Panc1 (cell line): ENCODE measurements around the gene IL32. TPM values are rescaled to one million over a fixed set of nuclear protein-coding genes. Genes with fewer than 3 reads are reported as not detected.
A peak's percentile ranks its signal among the peaks of the same experiment; 100 is the strongest.
"Not testable (repeated sequence)": the region's sequence is repeated elsewhere in the genome, so short reads cannot be mapped to it uniquely, and the experiment has no call there.

Experiments used
- ATAC-seq: fragments of 200-7000 bp; cut with Tn5 transposase; 2 replicates; pipeline ENCODE4 v1.9.1; 2020; ENCODE audit warnings: mild to moderate bottlenecking, moderate library complexity
- BruUV-seq: library from RNA; stranded (reverse); fragments of 400-500 nt; replicated peaks from 2 replicates; lab custom pipeline; 2021; lab: Mats Ljungman, UMichigan
- CTCF ChIA-PET: fragments of 300-600 bp; sonication (Branson Sonifier 250); formaldehyde crosslinking; loops from one replicate; lab custom pipeline; 2022; ENCODE audit warnings: antibody characterized with exemption; lab: Charles Lee
- POLR2A ChIA-PET: fragments of 300-600 bp; sonication (Branson Sonifier 250); formaldehyde crosslinking; loops from one replicate; lab custom pipeline; 2022; ENCODE audit warnings: antibody characterized with exemption; lab: Charles Lee
- DNase-seq: peaks from one replicate; pipeline ENCODE4 v3.0.0-alpha.2; 2010; ENCODE audit warnings: low read depth, low spot score
- H3K27ac ChIP-seq: 2 replicates; pipeline ENCODE4 v1.5.1; 2011; ENCODE audit warnings: mild to moderate bottlenecking, low read length, inconsistent platforms
- H3K27me3 ChIP-seq: fragments of 200-500 bp; sonication (Bioruptor generic); 2 replicates; pipeline ENCODE4 v1.6.0; 2014; ENCODE audit warnings: low read length, inconsistent platforms; ENCODE audit not compliant: control insufficient read depth, insufficient read depth
- H3K36me3 ChIP-seq: fragments of 200-500 bp; sonication (Bioruptor generic); 2 replicates; pipeline ENCODE4 v1.5.1; 2014; ENCODE audit warnings: inconsistent platforms, mild to moderate bottlenecking, low read length, moderate library complexity; ENCODE audit not compliant: control insufficient read depth, insufficient read depth
- H3K4me1 ChIP-seq: 2 replicates; pipeline ENCODE4 v1.5.1; 2011; ENCODE audit warnings: inconsistent platforms, mild to moderate bottlenecking, low read length, moderate library complexity; ENCODE audit not compliant: control insufficient read depth, insufficient read depth
- H3K4me3 ChIP-seq, 2 experiments: 2 replicates each; pipeline ENCODE4 v1.5.1; 2011 to 2012; ENCODE audit warnings: low read depth in 2 of 2, low read length in 2 of 2, mild to moderate bottlenecking in 2 of 2, inconsistent platforms in 1 of 2, moderate library complexity in 1 of 2
- H3K9me3 ChIP-seq: fragments of 200-500 bp; sonication (Bioruptor generic); 2 replicates; pipeline ENCODE4 v1.5.1; 2014; ENCODE audit warnings: low read depth, mild to moderate bottlenecking, inconsistent platforms, low read length, moderate library complexity; ENCODE audit not compliant: control insufficient read depth, insufficient read depth
- POLR2AphosphoS5 ChIP-seq: IDR thresholded peaks from 2 replicates; pipeline ENCODE4 v1.6.1; 2012; ENCODE audit warnings: mild to moderate bottlenecking, low read depth, low read length, moderate library complexity
- SIN3A ChIP-seq: IDR thresholded peaks from 2 replicates; pipeline ENCODE4 v1.6.1; 2012; ENCODE audit warnings: low read depth, mild to moderate bottlenecking, low read length, moderate library complexity, borderline replicate concordance; ENCODE audit not compliant: insufficient read depth
- TCF7L2 ChIP-seq: IDR thresholded peaks from 2 replicates; pipeline ENCODE4 v1.6.1; 2011; ENCODE audit warnings: mild to moderate bottlenecking, low read depth, low read length, inconsistent platforms
- in situ Hi-C: cut with HindIII; loops from 2 replicates; pipeline ENCODE4 v1.10.0; 2016; ENCODE audit warnings: low sequenced_read_pairs, low pct_unique_long_range_greater_than_20kb
- intact Hi-C: fragments of 100-400 bp; cut with micrococcal nuclease; formaldehyde crosslinking; loops from one replicate; pipeline ENCODE4 v1.10.0; 2022; ENCODE audit not compliant: unreplicated experiment
- total RNA-seq: library from RNA; stranded (reverse); gene quantifications from one replicate; pipeline ENCODE4 v1.2.1, GENCODE V29; 2021; ENCODE audit not compliant: unreplicated experiment
- TF ChIP-seq, protein P1 (sequence below): fragments of 450-650 bp; IDR thresholded peaks from 2 replicates; pipeline ENCODE4 v1.5.1; 2017; ENCODE audit warnings: mild to moderate bottlenecking
- TF ChIP-seq, protein P2 (sequence below), 2 experiments: IDR thresholded peaks; 2 replicates each; pipeline ENCODE4 v1.6.1; 2011 to 2012; ENCODE audit warnings: low read depth in 2 of 2, control low read depth in 1 of 2, low read length in 1 of 2, mild to moderate bottlenecking in 1 of 2, moderate library complexity in 1 of 2; ENCODE audit not compliant: insufficient read depth in 1 of 2

The IL32 gene
- total RNA-seq, 1 experiment from 2014 or later: 17.1 TPM

GRCh38 chr16:3073448-3073847 lies 8.0 kb downstream of the IL32 start:
- in situ Hi-C loops: no loop called here
- no peak overlapping the region for H3K27ac ChIP-seq
- ATAC-seq (no peak), DNase-seq (no peak)
- no peak for TF ChIP-seq SIN3A
- no peak for TF ChIP-seq POLR2AphosphoS5
- BruUV-seq: no TSS peak
- intact Hi-C loops: no loop called here
- H3K27me3 ChIP-seq: no peaks in the 10 kb centered on the region
- H3K4me1 ChIP-seq: no peaks in the 10 kb centered on the region
- POLR2A ChIA-PET: no interaction called here
- no peaks in the 10 kb centered on the region for H3K9me3 ChIP-seq
- H3K4me3 ChIP-seq: no peak overlapping the region
- CTCF ChIA-PET: no interaction called here
- no peaks in the 10 kb centered on the region for H3K36me3 ChIP-seq

DNA sequence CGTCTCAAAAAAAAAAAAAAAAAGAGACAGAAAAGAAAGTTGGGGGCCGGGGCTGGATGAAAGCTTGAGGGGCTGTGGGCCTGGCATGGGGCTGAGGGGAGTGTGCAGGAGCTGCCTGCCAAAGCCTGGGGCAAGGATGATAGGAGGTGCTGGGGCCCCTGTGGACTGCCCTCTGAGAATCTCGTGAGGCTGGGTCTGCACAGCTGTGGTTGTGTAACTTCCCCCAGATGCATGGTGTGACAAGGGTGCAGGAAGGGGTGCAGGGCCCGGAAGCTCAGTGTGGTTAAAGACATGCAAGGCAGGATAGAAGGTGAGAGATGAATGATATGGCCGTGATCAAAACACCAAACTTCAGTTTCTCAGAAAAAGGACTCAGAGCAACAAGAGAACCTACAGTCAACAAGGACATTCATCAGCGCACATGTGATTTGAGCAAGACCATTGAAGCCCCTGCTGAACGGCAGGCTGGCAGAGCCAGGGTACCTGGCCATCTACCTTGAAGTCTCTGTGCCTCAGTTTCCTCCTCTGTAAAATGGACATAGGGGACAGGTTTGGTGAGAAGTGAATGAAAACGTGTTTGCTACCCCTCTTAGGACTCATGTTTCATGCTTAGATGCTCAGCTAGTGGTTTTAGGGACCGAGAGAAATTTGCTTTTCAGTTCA lies 9.6 kb downstream of the IL32 start:
- Histone ChIP-seq H3K27me3 (no peaks in the 10 kb centered on the region), H3K36me3 (no peaks in the 10 kb centered on the region), H3K4me3 (no peak overlapping the region), H3K27ac (no peak overlapping the region), H3K4me1 (no peaks in the 10 kb centered on the region), H3K9me3 (no peaks in the 10 kb centered on the region)
- DNase-seq (no peak), ATAC-seq (no peak)
- intact Hi-C loops (no loop called here), in situ Hi-C loops (no loop called here)
- no TSS peak for BruUV-seq
- ChIA-PET CTCF (no interaction called here), POLR2A (interaction anchor here (0.6 kb wide), 1 partner anchor 70 kb away, joined by 3 read pairs; no protein-coding TSS in a partner anchor)
- TF ChIP-seq, protein P1, sequence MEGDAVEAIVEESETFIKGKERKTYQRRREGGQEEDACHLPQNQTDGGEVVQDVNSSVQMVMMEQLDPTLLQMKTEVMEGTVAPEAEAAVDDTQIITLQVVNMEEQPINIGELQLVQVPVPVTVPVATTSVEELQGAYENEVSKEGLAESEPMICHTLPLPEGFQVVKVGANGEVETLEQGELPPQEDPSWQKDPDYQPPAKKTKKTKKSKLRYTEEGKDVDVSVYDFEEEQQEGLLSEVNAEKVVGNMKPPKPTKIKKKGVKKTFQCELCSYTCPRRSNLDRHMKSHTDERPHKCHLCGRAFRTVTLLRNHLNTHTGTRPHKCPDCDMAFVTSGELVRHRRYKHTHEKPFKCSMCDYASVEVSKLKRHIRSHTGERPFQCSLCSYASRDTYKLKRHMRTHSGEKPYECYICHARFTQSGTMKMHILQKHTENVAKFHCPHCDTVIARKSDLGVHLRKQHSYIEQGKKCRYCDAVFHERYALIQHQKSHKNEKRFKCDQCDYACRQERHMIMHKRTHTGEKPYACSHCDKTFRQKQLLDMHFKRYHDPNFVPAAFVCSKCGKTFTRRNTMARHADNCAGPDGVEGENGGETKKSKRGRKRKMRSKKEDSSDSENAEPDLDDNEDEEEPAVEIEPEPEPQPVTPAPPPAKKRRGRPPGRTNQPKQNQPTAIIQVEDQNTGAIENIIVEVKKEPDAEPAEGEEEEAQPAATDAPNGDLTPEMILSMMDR: no peak
- TF ChIP-seq SIN3A (no peak), TCF7L2 (no peak), POLR2AphosphoS5 (no peak)
- TF ChIP-seq, protein P2, sequence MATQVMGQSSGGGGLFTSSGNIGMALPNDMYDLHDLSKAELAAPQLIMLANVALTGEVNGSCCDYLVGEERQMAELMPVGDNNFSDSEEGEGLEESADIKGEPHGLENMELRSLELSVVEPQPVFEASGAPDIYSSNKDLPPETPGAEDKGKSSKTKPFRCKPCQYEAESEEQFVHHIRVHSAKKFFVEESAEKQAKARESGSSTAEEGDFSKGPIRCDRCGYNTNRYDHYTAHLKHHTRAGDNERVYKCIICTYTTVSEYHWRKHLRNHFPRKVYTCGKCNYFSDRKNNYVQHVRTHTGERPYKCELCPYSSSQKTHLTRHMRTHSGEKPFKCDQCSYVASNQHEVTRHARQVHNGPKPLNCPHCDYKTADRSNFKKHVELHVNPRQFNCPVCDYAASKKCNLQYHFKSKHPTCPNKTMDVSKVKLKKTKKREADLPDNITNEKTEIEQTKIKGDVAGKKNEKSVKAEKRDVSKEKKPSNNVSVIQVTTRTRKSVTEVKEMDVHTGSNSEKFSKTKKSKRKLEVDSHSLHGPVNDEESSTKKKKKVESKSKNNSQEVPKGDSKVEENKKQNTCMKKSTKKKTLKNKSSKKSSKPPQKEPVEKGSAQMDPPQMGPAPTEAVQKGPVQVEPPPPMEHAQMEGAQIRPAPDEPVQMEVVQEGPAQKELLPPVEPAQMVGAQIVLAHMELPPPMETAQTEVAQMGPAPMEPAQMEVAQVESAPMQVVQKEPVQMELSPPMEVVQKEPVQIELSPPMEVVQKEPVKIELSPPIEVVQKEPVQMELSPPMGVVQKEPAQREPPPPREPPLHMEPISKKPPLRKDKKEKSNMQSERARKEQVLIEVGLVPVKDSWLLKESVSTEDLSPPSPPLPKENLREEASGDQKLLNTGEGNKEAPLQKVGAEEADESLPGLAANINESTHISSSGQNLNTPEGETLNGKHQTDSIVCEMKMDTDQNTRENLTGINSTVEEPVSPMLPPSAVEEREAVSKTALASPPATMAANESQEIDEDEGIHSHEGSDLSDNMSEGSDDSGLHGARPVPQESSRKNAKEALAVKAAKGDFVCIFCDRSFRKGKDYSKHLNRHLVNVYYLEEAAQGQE (IDR thresholded peaks at IDR 0.05; ENCODE audit: insufficient read depth in 1 of 2, low read depth in 2 of 2, low read length in 1 of 2): no peak

- intact Hi-C loops (no loop called here), in situ Hi-C loops (no loop called here)
- DNase-seq: no peak
- POLR2A ChIA-PET: interaction anchor here (0.6 kb wide), 2 partner anchors 70 to 85 kb away, joined by 3 to 13 read pairs; no protein-coding TSS in a partner anchor
- TF ChIP-seq, protein P1: no peak
- TF ChIP-seq POLR2AphosphoS5: no peak
- no peak overlapping the region for H3K4me3 ChIP-seq
- BruUV-seq: no TSS peak
- H3K27me3 ChIP-seq: no peaks in the 10 kb centered on the region
- CTCF ChIA-PET: no interaction called here
- H3K36me3 ChIP-seq: no peaks in the 10 kb centered on the region
- H3K27ac ChIP-seq: no peak overlapping the region
- no peaks in the 10 kb centered on the region for H3K4me1 ChIP-seq
- ATAC-seq: peak; percentile 37
- no peaks in the 10 kb centered on the region for H3K9me3 ChIP-seq
These were observed 10.1 kb downstream of the IL32 start for GRCh38 chr16:3075523-3075915.

DNA sequence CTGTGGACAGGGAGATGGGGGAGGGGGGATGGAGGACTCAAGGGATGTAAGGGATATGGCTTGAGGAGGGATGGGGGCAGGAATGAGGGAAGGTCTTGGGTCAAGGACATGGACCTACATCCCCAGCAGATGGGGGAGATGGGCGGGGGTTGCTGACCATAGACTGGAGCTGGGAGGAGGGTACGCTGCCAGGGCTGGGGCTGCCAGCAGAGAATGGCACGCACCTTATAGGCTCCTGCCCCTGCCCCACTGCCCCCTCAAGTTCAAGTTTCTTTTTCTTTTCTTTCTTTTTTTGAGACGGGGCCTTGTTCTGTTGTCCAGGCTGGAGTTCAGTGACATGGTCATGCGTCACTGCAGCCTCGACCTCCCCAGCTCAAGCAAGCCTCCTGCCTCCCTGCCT lies 10.5 kb downstream of the IL32 start:
- intact Hi-C loops, H3K4me1 ChIP-seq, BruUV-seq, CTCF ChIA-PET, in situ Hi-C loops, H3K9me3 ChIP-seq, ATAC-seq, H3K36me3 ChIP-seq, H3K4me3 ChIP-seq, DNase-seq, H3K27me3 ChIP-seq, H3K27ac ChIP-seq: not testable (repeated sequence)
- POLR2A ChIA-PET: interaction anchor here (0.6 kb wide), 1 partner anchor 85 kb away, joined by 13 read pairs; no protein-coding TSS in a partner anchor
